Transverse colon (tissue), 4 donors: ENCODE measurements around the gene KMT2C. TPM values are rescaled to one million over a fixed set of nuclear protein-coding genes. Genes with fewer than 3 reads are reported as not detected.

Experiments
- DNase-seq: peaks from one replicate; pipeline ENCODE4 v3.0.0-alpha.2; 2019
- H3K27ac ChIP-seq, 4 donors: fragments of 200-600 bp; sonication (generic); 2 replicates each; pipeline ENCODE4 v1.5.1; 2016 to 2018; ENCODE audit warnings: inconsistent platforms in 4 of 4
- H3K27me3 ChIP-seq: fragments of 200-600 bp; sonication (generic); 2 replicates; pipeline ENCODE4 v1.5.1; 2017; ENCODE audit warnings: inconsistent platforms
- H3K36me3 ChIP-seq, 4 donors: fragments of 200-600 bp; sonication (generic); 2 replicates each; pipeline ENCODE4 v1.5.1; 2017 to 2019; ENCODE audit warnings: inconsistent platforms in 4 of 4
- H3K4me1 ChIP-seq, 4 donors: fragments of 200-600 bp; sonication (generic); 2 replicates each; pipeline ENCODE4 v1.5.1; 2017 to 2020; ENCODE audit warnings: inconsistent platforms in 4 of 4
- H3K4me3 ChIP-seq, 4 donors: fragments of 200-600 bp; sonication (generic); 1 replicate in 1 of 4; 2 replicates in 3 of 4; pipeline versions ENCODE4 v1.5.1 to v1.6.1; 2017 to 2019; ENCODE audit warnings: inconsistent platforms in 4 of 4
- H3K9me3 ChIP-seq, 2 donors: fragments of 200-600 bp; sonication (generic); 2 replicates each; pipeline ENCODE4 v1.5.1; 2017 to 2019; ENCODE audit warnings: inconsistent platforms in 2 of 2
- CTCF ChIP-seq, 5 experiments: fragments of 200-600 bp in 3 of 5; fragments of 450-650 bp in 2 of 5; sonication (generic) in 3 of 5; IDR thresholded peaks; 1 replicate in 2 of 5; 2 replicates in 3 of 5; pipeline ENCODE4 v1.5.1; 2016 to 2017; ENCODE audit warnings: antibody characterized with exemption in 5 of 5, inconsistent platforms in 3 of 5, mild to moderate bottlenecking in 2 of 5, moderate library complexity in 1 of 5
- EP300 ChIP-seq: sonication (generic); formaldehyde crosslinking; IDR thresholded peaks from one replicate; pipeline ENCODE4 v1.6.1; 2017; ENCODE audit warnings: antibody characterized with exemption, low read depth
- POLR2A ChIP-seq: fragments of 450-650 bp; IDR thresholded peaks from one replicate; pipeline ENCODE4 v1.6.1; 2016; ENCODE audit warnings: antibody characterized with exemption, mild to moderate bottlenecking, moderate library complexity
- POLR2AphosphoS5 ChIP-seq, 3 donors: sonication (generic); formaldehyde crosslinking; IDR thresholded peaks; one replicate each; pipeline ENCODE4 v1.6.1; 2016; ENCODE audit warnings: antibody characterized with exemption in 3 of 3
- WGBS, 2 donors: methylation state at CpG; one replicate each; pipeline ENCODE4 v1.1.5; 2018; ENCODE audit warnings: low coverage in 1 of 2; 5-methylcytosine and 5-hydroxymethylcytosine counted together
- in situ Hi-C, 4 donors: fragments of 200-750 bp; cut with MboI; loops; one replicate each; pipeline versions ENCODE4 v1.15.0 to v1.15.1; 2017; ENCODE audit warnings: low sequenced_read_pairs in 3 of 4, low pct_ligation_motif_present in 1 of 4, low pct_unique_long_range_greater_than_20kb in 1 of 4
- intact Hi-C: fragments of 100-400 bp; cut with DNase I; formaldehyde crosslinking; loops from one replicate; pipeline ENCODE4 v1.15.1; 2023; ENCODE audit warnings: low total_unique reads
- total RNA-seq, 4 donors: library from RNA; depleted of rRNA; stranded (reverse); fragments of >200 nt; gene quantifications; one replicate each; pipeline ENCODE4 v1.1.0, GENCODE V29; 2016

Gene KMT2C
- total RNA-seq, 4 donors from 2014 or later = 72.6 to 99.5 (median 83.8) TPM

GRCh38 chr7:152467225-152467624 lies 31.4 kb upstream of the KMT2C start:
- 89 to 99% methylated on average over 9 of the region's 9 CpGs for WGBS, 2 donors
- DNase-seq = no peak
- H3K27me3 ChIP-seq = no peaks in the 10 kb centered on the region
- no peak overlapping the region for H3K27ac ChIP-seq
- in situ Hi-C loops (loop anchor here in 1 of 4 donors (25.0 kb wide), 1 partner anchor 220 kb away; the partner anchor contains the start of gene XRCC2), intact Hi-C loops (no loop called here)
- H3K4me3 ChIP-seq = no peak overlapping the region
- H3K36me3 ChIP-seq = no peaks in the 10 kb centered on the region
- no peaks in the 10 kb centered on the region for H3K9me3 ChIP-seq
- TF ChIP-seq EP300 (no peak), CTCF (IDR thresholded peaks at IDR 0.05) (no peak), POLR2A (no peak), POLR2AphosphoS5 (IDR thresholded peaks at IDR 0.05) (no peak)
- H3K4me1 ChIP-seq = peaks cover 4 to 15% (median 7%) of the 10 kb centered on the region in 4 donors

GRCh38 chr7:152465119-152465387 lies 29.2 kb upstream of the KMT2C start:
- peak overlapping the region in 3 of 4 donors; percentile 91 to 98 (median 96) for H3K4me3 ChIP-seq
- TF ChIP-seq CTCF (IDR thresholded peaks at IDR 0.05) = no peak
- in situ Hi-C loops (loop anchor here in 1 of 4 donors (25.0 kb wide), 1 partner anchor 222 kb away; the partner anchor contains the start of gene XRCC2), intact Hi-C loops (no loop called here)
- no peaks in the 10 kb centered on the region for H3K9me3 ChIP-seq
- peaks cover 4 to 22% (median 7%) of the 10 kb centered on the region in 4 donors for H3K4me1 ChIP-seq
- H3K36me3 ChIP-seq = no peaks in the 10 kb centered on the region
- DNase-seq = no peak
- no peaks in the 10 kb centered on the region for H3K27me3 ChIP-seq
- 26 to 28% methylated on average over 4 of the region's 4 CpGs for WGBS, 2 donors
- peak overlapping the region; percentile 99 to 100 (median 100) for H3K27ac ChIP-seq

- H3K27me3 ChIP-seq = no peaks in the 10 kb centered on the region
- peak; percentile 77 for DNase-seq
- H3K9me3 ChIP-seq = no peaks in the 10 kb centered on the region
- peaks cover 4 to 22% (median 7%) of the 10 kb centered on the region in 4 donors for H3K4me1 ChIP-seq
- in situ Hi-C loops (loop anchor here in 1 of 4 donors (25.0 kb wide), 1 partner anchor 223 kb away; the partner anchor contains the start of gene XRCC2), intact Hi-C loops (no loop called here)
- H3K27ac ChIP-seq = peak overlapping the region; percentile 99 to 100 (median 100)
- no peaks in the 10 kb centered on the region for H3K36me3 ChIP-seq
- TF ChIP-seq POLR2A (peak; percentile 75), POLR2AphosphoS5 (IDR thresholded peaks at IDR 0.05) (peak in 2 of 3 donors; percentile 36 to 40), EP300 (peak; percentile 20), CTCF (IDR thresholded peaks at IDR 0.05) (peak in 1 of 5 experiments; percentile 16)
- H3K4me3 ChIP-seq = peak overlapping the region; percentile 91 to 98 (median 96)
- 0% methylated on average over 30 of the region's 91 CpGs; no CpG with 5 or more reads in 1 of the 2 donors for WGBS, 2 donors
These were observed 28.7 kb upstream of the KMT2C start for GRCh38 chr7:152464312-152465118.

- peak overlapping the region; percentile 96 to 98 (median 96) for H3K4me3 ChIP-seq
- H3K36me3 ChIP-seq = no peaks in the 10 kb centered on the region
- TF ChIP-seq EP300 = no peak
- TF ChIP-seq POLR2AphosphoS5 (IDR thresholded peaks at IDR 0.05) = peak; percentile 84 to 94 (median 89)
- no peak for TF ChIP-seq CTCF (IDR thresholded peaks at IDR 0.05)
- no peak for TF ChIP-seq POLR2A
- peaks cover 4 to 22% (median 7%) of the 10 kb centered on the region in 4 donors for H3K4me1 ChIP-seq
- DNase-seq = peak; percentile 100
- no peaks in the 10 kb centered on the region for H3K9me3 ChIP-seq
- WGBS, 2 donors = 1% methylated on average over 25 of the region's 71 CpGs; no CpG with 5 or more reads in 1 of the 2 donors
- peak overlapping the region; percentile 99 to 100 (median 100) for H3K27ac ChIP-seq
- intact Hi-C loops (no loop called here), in situ Hi-C loops (loop anchor here in 1 of 4 donors (25.0 kb wide), 1 partner anchor 223 kb away; the partner anchor contains the start of gene XRCC2)
- H3K27me3 ChIP-seq = no peaks in the 10 kb centered on the region
These were observed 28.0 kb upstream of the KMT2C start for GRCh38 chr7:152463709-152464311.
